Uterus (tissue), 4 donors: ENCODE measurements around the gene PSMA6. TPM values are rescaled to one million over a fixed set of nuclear protein-coding genes. Genes with fewer than 3 reads are reported as not detected.
"Not testable (repeated sequence)": the region's sequence is repeated elsewhere in the genome, so short reads cannot be mapped to it uniquely, and the experiment has no call there.

ENCODE experiments used
- DNase-seq, 2 donors: peaks; one replicate each; pipeline ENCODE4 v3.0.0-alpha.2; 2019 to 2020
- H3K27ac ChIP-seq, 2 donors: fragments of 200-600 bp; sonication (generic); 1 replicate in 1 of 2; 2 replicates in 1 of 2; pipeline ENCODE4 v1.5.1; 2016 to 2018
- H3K27me3 ChIP-seq, 2 donors: fragments of 200-600 bp; sonication (generic); one replicate each; pipeline ENCODE4 v1.5.1; 2018 to 2019; ENCODE audit warnings: control low read depth in 1 of 2
- H3K36me3 ChIP-seq, 2 donors: fragments of 200-600 bp; sonication (generic); one replicate each; pipeline ENCODE4 v1.5.1; 2019; ENCODE audit warnings: control low read depth in 1 of 2
- H3K4me1 ChIP-seq, 2 donors: fragments of 200-600 bp; sonication (generic); one replicate each; pipeline ENCODE4 v1.5.1; 2018 to 2019; ENCODE audit warnings: control low read depth in 1 of 2
- H3K4me3 ChIP-seq, 2 donors: fragments of 200-600 bp; sonication (generic); 1 replicate in 1 of 2; 2 replicates in 1 of 2; pipeline ENCODE4 v1.5.1; 2018 to 2019; ENCODE audit warnings: mild to moderate bottlenecking in 1 of 2
- H3K9me3 ChIP-seq, 2 donors: fragments of 200-600 bp; sonication (generic); one replicate each; pipeline ENCODE4 v1.5.1; 2019; ENCODE audit warnings: control low read depth in 1 of 2
- POLR2A ChIP-seq, 2 donors: fragments of 450-650 bp; IDR thresholded peaks; one replicate each; pipeline ENCODE4 v1.6.1; 2016; ENCODE audit warnings: antibody characterized with exemption in 2 of 2, mild to moderate bottlenecking in 1 of 2, moderate library complexity in 1 of 2
- intact Hi-C: fragments of 100-400 bp; cut with DNase I; formaldehyde crosslinking; loops from one replicate; pipeline ENCODE4 v1.15.1; 2023; ENCODE audit warnings: low total_unique reads
- total RNA-seq, 4 donors: library from RNA; depleted of rRNA in 3 of 4; stranded (reverse); fragments of >200 nt in 3 of 4; gene quantifications; one replicate each; pipeline versions ENCODE4 v1.1.0 to v1.2.4, GENCODE V29; 2014 to 2023
- TF ChIP-seq, protein P1 (sequence below), 4 experiments: fragments of 200-600 bp in 2 of 4; fragments of 450-650 bp in 2 of 4; sonication (generic) in 2 of 4; IDR thresholded peaks; one replicate each; pipeline ENCODE4 v1.5.1; 2016 to 2019; ENCODE audit warnings: antibody characterized with exemption in 4 of 4, mild to moderate bottlenecking in 2 of 4, moderate library complexity in 1 of 4
- donor health status: DM: yes; HTN: yes; CAD: no.

The PSMA6 gene
- total RNA-seq, 4 donors from 2014 or later = 114 to 180 (median 142) TPM

DNA sequence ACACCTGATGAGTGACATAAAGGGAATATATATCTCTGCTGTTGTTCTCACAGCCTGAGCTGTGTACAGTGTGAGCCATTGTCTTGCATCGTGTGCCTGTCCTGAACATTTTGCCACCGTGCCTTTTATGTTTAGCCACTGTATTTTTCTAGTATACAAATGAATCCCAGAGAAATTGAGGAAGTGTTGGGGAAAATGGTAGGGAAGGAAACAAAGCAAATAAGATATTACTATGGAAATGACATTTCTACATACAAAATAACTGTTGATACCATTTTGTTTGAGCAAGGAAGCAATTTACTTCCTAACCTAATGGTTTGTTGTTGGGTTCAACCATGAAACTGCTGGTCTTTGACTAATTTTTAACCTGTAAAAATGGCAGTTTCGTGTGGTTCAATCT is 5.5 kb downstream of the PSMA6 start:
- intact Hi-C loops = no loop called here
- no peaks in the 10 kb centered on the region for H3K9me3 ChIP-seq
- no peaks in the 10 kb centered on the region for H3K27me3 ChIP-seq
- peaks cover 0 to 16% of the 10 kb centered on the region in 2 donors for H3K4me1 ChIP-seq
- H3K36me3 ChIP-seq = no peaks in the 10 kb centered on the region
- TF ChIP-seq, protein P1, sequence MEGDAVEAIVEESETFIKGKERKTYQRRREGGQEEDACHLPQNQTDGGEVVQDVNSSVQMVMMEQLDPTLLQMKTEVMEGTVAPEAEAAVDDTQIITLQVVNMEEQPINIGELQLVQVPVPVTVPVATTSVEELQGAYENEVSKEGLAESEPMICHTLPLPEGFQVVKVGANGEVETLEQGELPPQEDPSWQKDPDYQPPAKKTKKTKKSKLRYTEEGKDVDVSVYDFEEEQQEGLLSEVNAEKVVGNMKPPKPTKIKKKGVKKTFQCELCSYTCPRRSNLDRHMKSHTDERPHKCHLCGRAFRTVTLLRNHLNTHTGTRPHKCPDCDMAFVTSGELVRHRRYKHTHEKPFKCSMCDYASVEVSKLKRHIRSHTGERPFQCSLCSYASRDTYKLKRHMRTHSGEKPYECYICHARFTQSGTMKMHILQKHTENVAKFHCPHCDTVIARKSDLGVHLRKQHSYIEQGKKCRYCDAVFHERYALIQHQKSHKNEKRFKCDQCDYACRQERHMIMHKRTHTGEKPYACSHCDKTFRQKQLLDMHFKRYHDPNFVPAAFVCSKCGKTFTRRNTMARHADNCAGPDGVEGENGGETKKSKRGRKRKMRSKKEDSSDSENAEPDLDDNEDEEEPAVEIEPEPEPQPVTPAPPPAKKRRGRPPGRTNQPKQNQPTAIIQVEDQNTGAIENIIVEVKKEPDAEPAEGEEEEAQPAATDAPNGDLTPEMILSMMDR (IDR thresholded peaks at IDR 0.05) = no peak
- TF ChIP-seq POLR2A (IDR thresholded peaks at IDR 0.05) = no peak
- no peak for DNase-seq
- no peak overlapping the region for H3K27ac ChIP-seq
- no peak overlapping the region for H3K4me3 ChIP-seq

- intact Hi-C loops = no loop called here
- no peaks in the 10 kb centered on the region for H3K36me3 ChIP-seq
- DNase-seq = no peak
- peaks cover 0 to 16% of the 10 kb centered on the region in 2 donors for H3K4me1 ChIP-seq
- H3K27me3 ChIP-seq = no peaks in the 10 kb centered on the region
- H3K4me3 ChIP-seq = no peak overlapping the region
- H3K9me3 ChIP-seq = no peaks in the 10 kb centered on the region
- TF ChIP-seq POLR2A (IDR thresholded peaks at IDR 0.05) = no peak
- TF ChIP-seq, protein P1 (IDR thresholded peaks at IDR 0.05) = no peak
- no peak overlapping the region for H3K27ac ChIP-seq
Measured at GRCh38 chr14:35298351-35298750, 6.2 kb downstream of the PSMA6 start.

DNA sequence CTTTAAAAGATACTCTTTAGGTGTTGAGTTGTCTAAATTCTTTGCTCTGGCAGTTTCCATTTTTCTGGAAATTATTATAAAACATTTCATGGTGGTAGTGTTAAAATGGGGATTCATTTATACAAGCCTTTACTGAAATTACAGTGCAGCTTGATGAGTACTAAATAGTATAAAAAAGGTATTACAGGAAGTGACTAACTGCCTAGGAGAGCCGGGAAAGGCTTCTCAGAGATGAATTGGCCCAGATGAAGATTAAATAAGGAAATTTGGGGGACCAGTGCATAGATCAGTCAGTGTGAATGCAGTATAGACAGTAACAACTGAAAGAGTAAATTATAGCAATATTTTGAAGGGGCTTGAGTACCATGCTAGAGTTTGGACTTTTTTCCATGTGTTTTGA is 7.5 kb downstream of the PSMA6 start:
- Histone ChIP-seq H3K36me3 (no peaks in the 10 kb centered on the region), H3K27me3 (no peaks in the 10 kb centered on the region), H3K9me3 (no peaks in the 10 kb centered on the region), H3K4me1 (peaks cover 0 to 4% of the 10 kb centered on the region in 2 donors), H3K4me3 (no peak overlapping the region), H3K27ac (no peak overlapping the region)
- DNase-seq = no peak
- intact Hi-C loops = no loop called here
- TF ChIP-seq, protein P1 (IDR thresholded peaks at IDR 0.05) = no peak
- TF ChIP-seq POLR2A (IDR thresholded peaks at IDR 0.05) = no peak

DNA sequence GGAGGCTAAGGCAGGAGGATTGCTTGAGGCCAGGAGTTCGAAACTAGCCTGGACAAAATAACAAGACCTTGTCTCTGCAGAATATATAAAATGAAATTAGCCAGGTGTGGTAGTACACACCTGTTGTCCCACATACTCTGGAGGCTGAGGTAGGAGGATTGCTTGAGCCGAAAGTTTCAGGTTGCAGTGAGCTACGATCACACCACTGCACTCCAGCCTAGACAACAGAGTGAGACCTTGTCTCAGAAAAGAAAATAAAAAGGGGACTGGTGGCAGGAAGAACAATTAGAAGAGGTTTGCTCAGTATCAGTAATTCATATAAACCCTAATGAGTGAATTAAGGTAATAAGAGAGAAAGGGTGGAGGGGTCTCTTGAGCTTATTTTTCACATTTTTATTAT is 8.0 kb downstream of the PSMA6 start:
- Histone ChIP-seq H3K4me3 (no peak overlapping the region), H3K9me3 (no peaks in the 10 kb centered on the region), H3K4me1 (no peaks in the 10 kb centered on the region), H3K36me3 (no peaks in the 10 kb centered on the region), H3K27me3 (no peaks in the 10 kb centered on the region), H3K27ac (no peak overlapping the region)
- intact Hi-C loops = no loop called here
- no peak for TF ChIP-seq POLR2A (IDR thresholded peaks at IDR 0.05)
- TF ChIP-seq, protein P1 (IDR thresholded peaks at IDR 0.05) = no peak
- no peak for DNase-seq

GRCh38 chr14:35301334-35301733 is 9.2 kb downstream of the PSMA6 start:
- H3K27me3 ChIP-seq, H3K4me3 ChIP-seq, H3K27ac ChIP-seq, DNase-seq, H3K9me3 ChIP-seq, H3K4me1 ChIP-seq, H3K36me3 ChIP-seq, intact Hi-C loops: not testable (repeated sequence)
